H1 (cell line): ENCODE measurements around the gene PRR12. TPM values are rescaled to one million over a fixed set of nuclear protein-coding genes. Genes with fewer than 3 reads are reported as not detected.

Experiments
- CTCF ChIA-PET: fragments of 300-600 bp; sonication (Branson Sonifier 250); formaldehyde crosslinking; loops from one replicate; lab custom pipeline; 2021; ENCODE audit not compliant: partially characterized antibody; lab: Charles Lee
- POLR2A ChIA-PET: fragments of 300-600 bp; sonication (Branson Sonifier 250); formaldehyde crosslinking; loops from one replicate; lab custom pipeline; 2021; ENCODE audit warnings: inconsistent platforms; ENCODE audit not compliant: partially characterized antibody; lab: Charles Lee
- DNase-seq, 2 experiments: peaks; one replicate each; pipeline versions ENCODE4 v3.0.0 to v3.0.0-alpha.2; 2010 to 2022; ENCODE audit warnings: low spot score in 2 of 2, low read depth in 1 of 2, mixed read lengths in 1 of 2
- FAIRE-seq: peaks from 2 replicates; lab custom pipeline; 2011; peaks lifted over from hg19 to GRCh38; lab: Jason Lieb, UNC
- H2AFZ ChIP-seq: 2 replicates; pipeline ENCODE4 v1.8.1; 2012; ENCODE audit warnings: low read length, inconsistent platforms
- H2AK5ac ChIP-seq: 2 replicates; pipeline ENCODE4 v1.6.1; 2013; ENCODE audit warnings: low read depth, low read length
- H2BK120ac ChIP-seq: replicated peaks from 2 replicates; pipeline ENCODE3; 2013; ENCODE audit warnings: low read depth, low read length, inconsistent platforms
- H2BK12ac ChIP-seq: 2 replicates; pipeline ENCODE4 v1.6.1; 2013; ENCODE audit warnings: low read depth, low read length
- H2BK15ac ChIP-seq: 2 replicates; pipeline ENCODE4 v1.6.1; 2013; ENCODE audit warnings: low read length
- H2BK20ac ChIP-seq: 2 replicates; pipeline ENCODE4 v1.6.1; 2013; ENCODE audit warnings: low read length
- H2BK5ac ChIP-seq: 2 replicates; pipeline ENCODE4 v1.6.1; 2013; ENCODE audit warnings: low read depth, low read length
- H3K14ac ChIP-seq: 2 replicates; pipeline ENCODE4 v1.6.1; 2013; ENCODE audit warnings: inconsistent platforms; ENCODE audit not compliant: insufficient read length
- H3K18ac ChIP-seq: 2 replicates; pipeline ENCODE4 v1.6.1; 2013; ENCODE audit warnings: low read length; ENCODE audit errors: extremely low read depth
- H3K23ac ChIP-seq: 2 replicates; pipeline ENCODE4 v1.6.1; 2013; ENCODE audit warnings: inconsistent platforms; ENCODE audit not compliant: insufficient read length
- H3K23me2 ChIP-seq: 2 replicates; pipeline ENCODE4 v1.6.1; 2013; ENCODE audit warnings: low read depth, low read length
- H3K27ac ChIP-seq: 2 replicates; pipeline ENCODE4 v1.6.1; 2011; ENCODE audit warnings: low read depth, low read length, inconsistent platforms
- H3K27me3 ChIP-seq, 4 experiments: replicated peaks in 1 of 4; 1 replicate in 1 of 4; 2 replicates in 3 of 4; pipeline versions ENCODE4 v1.6.1 to v1.8.1; 2011 to 2013; ENCODE audit warnings: low read length in 3 of 4, mild to moderate bottlenecking in 3 of 4, inconsistent platforms in 2 of 4, mixed read lengths in 2 of 4, moderate library complexity in 1 of 4; ENCODE audit not compliant: control insufficient read depth in 3 of 4, insufficient read depth in 3 of 4; ENCODE audit errors: extremely low read depth in 1 of 4
- H3K36me3 ChIP-seq, 4 experiments: 2 replicates each; pipeline versions ENCODE4 v1.6.1 to v1.8.1; 2011 to 2013; ENCODE audit warnings: mild to moderate bottlenecking in 4 of 4, low read length in 3 of 4, moderate library complexity in 2 of 4, control low read depth in 1 of 4, inconsistent platforms in 1 of 4; ENCODE audit not compliant: insufficient read depth in 4 of 4, control insufficient read depth in 2 of 4
- H3K4ac ChIP-seq: replicated peaks from 2 replicates; pipeline ENCODE3; 2013; ENCODE audit warnings: low read length, low read depth, mixed read lengths, inconsistent platforms; ENCODE audit not compliant: insufficient read length
- H3K4me1 ChIP-seq, 4 experiments: replicated peaks in 1 of 4; 1 replicate in 1 of 4; 2 replicates in 3 of 4; pipeline versions ENCODE4 v1.6.1 to v1.8.1; 2011 to 2013; ENCODE audit warnings: low read length in 3 of 4, inconsistent platforms in 2 of 4, mixed read lengths in 1 of 4; ENCODE audit not compliant: insufficient read depth in 4 of 4, control insufficient read depth in 3 of 4
- H3K4me2 ChIP-seq, 2 experiments: 2 replicates each; pipeline versions ENCODE4 v1.6.1 to v1.8.1; 2011 to 2013; ENCODE audit warnings: low read depth in 2 of 2, low read length in 2 of 2, control low read depth in 1 of 2, inconsistent platforms in 1 of 2, mild to moderate bottlenecking in 1 of 2; ENCODE audit not compliant: insufficient read depth in 1 of 2
- H3K4me3 ChIP-seq, 4 experiments: fragments of 200-600, 300-600 bp in 1 of 4; sonication (generic), shearing (Covaris generic), sonication (Bioruptor Twin) in 1 of 4; 2 replicates each; pipeline versions ENCODE4 v1.5.1 to v1.8.1; 2011 to 2016; ENCODE audit warnings: low read length in 4 of 4, low read depth in 3 of 4, control low read depth in 2 of 4, inconsistent platforms in 2 of 4, mild to moderate bottlenecking in 2 of 4, mixed read lengths in 1 of 4, moderate library complexity in 1 of 4; ENCODE audit not compliant: insufficient read depth in 2 of 4; ENCODE audit errors: extremely low read depth in 1 of 4
- H3K56ac ChIP-seq: replicated peaks from 2 replicates; pipeline ENCODE3; 2013; ENCODE audit warnings: low read depth, mild to moderate bottlenecking, mixed read lengths, low read length, inconsistent platforms; ENCODE audit not compliant: insufficient read length
- H3K79me1 ChIP-seq: 2 replicates; pipeline ENCODE4 v1.6.1; 2013; ENCODE audit warnings: low read depth, low read length, control low read depth
- H3K79me2 ChIP-seq, 2 experiments: 2 replicates each; pipeline versions ENCODE4 v1.6.1 to v1.8.1; 2012 to 2013; ENCODE audit warnings: low read length in 2 of 2, mild to moderate bottlenecking in 2 of 2, inconsistent platforms in 1 of 2; ENCODE audit not compliant: insufficient read depth in 2 of 2, control insufficient read depth in 1 of 2
- H3K9ac ChIP-seq, 4 experiments: replicated peaks in 1 of 4; 1 replicate in 1 of 4; 2 replicates in 3 of 4; pipeline versions ENCODE4 v1.6.1 to v1.8.1; 2011 to 2013; ENCODE audit warnings: low read depth in 3 of 4, low read length in 3 of 4, control low read depth in 2 of 4, mild to moderate bottlenecking in 2 of 4, moderate library complexity in 2 of 4, inconsistent platforms in 1 of 4; ENCODE audit errors: extremely low read depth in 1 of 4
- H3K9me3 ChIP-seq, 2 experiments: 2 replicates each; pipeline versions ENCODE4 v1.6.1 to v1.8.1; 2012 to 2013; ENCODE audit warnings: mild to moderate bottlenecking in 2 of 2, moderate library complexity in 2 of 2, control low read depth in 1 of 2, inconsistent platforms in 1 of 2, low read depth in 1 of 2, low read length in 1 of 2, mixed read lengths in 1 of 2; ENCODE audit not compliant: insufficient read depth in 2 of 2
- H4K20me1 ChIP-seq, 2 experiments: replicated peaks in 1 of 2; 2 replicates each; pipeline versions ENCODE3 to v1.8.1; 2011 to 2013; ENCODE audit warnings: inconsistent platforms in 2 of 2, low read length in 2 of 2, mild to moderate bottlenecking in 1 of 2; ENCODE audit not compliant: insufficient read depth in 2 of 2, control insufficient read depth in 1 of 2
- H4K5ac ChIP-seq: 2 replicates; pipeline ENCODE4 v1.6.1; 2013; ENCODE audit warnings: low read length, low read depth, mixed read lengths, inconsistent platforms; ENCODE audit not compliant: insufficient read length
- H4K8ac ChIP-seq: 2 replicates; pipeline ENCODE4 v1.8.0; 2013; ENCODE audit warnings: mild to moderate bottlenecking, moderate library complexity, low read length, inconsistent platforms; ENCODE audit not compliant: insufficient read depth; ENCODE audit errors: extremely low read depth
- H4K91ac ChIP-seq: replicated peaks from 2 replicates; pipeline ENCODE3; 2013; ENCODE audit warnings: low read length, mixed read lengths, inconsistent platforms; ENCODE audit not compliant: insufficient read length
- CBX8 ChIP-seq: fragments of 300-800, 300-1000 bp; sonication (generic); IDR thresholded peaks from 2 replicates; pipeline ENCODE4 v1.7.1; 2016; ENCODE audit warnings: low read depth, low read length, borderline replicate concordance
- WGBS, 2 experiments: shearing (Covaris generic) in 1 of 2; methylation state at CpG; one replicate each; pipeline versions ENCODE4 v1.1.6 to v1.1.7; 2013 to 2015; ENCODE audit warnings: low lambda C conversion rate in 2 of 2, mixed read lengths in 2 of 2, inconsistent platforms in 1 of 2, low coverage in 1 of 2, missing lambda C conversion rate in 1 of 2; ENCODE audit not compliant: insufficient replicate concordance in 2 of 2, insufficient coverage in 1 of 2, insufficient read length in 1 of 2; ENCODE audit errors: extremely low coverage in 1 of 2, missing lambda C conversion rate in 1 of 2; 5-methylcytosine and 5-hydroxymethylcytosine counted together
- polyA plus RNA-seq, 7 experiments: library from polyadenylated mRNA; depleted of rRNA in 3 of 7; stranded (reverse) in 5 of 7; unstranded in 2 of 7; fragments of >200 nt in 5 of 7; fragments of 200-250 nt in 2 of 7; gene quantifications; 1 replicate in 5 of 7; 2 replicates in 1 of 7; 4 replicates in 1 of 7; pipeline versions ENCODE4 v1.2.1 to v1.2.3, GENCODE V29; 2011 to 2013; ENCODE audit warnings: missing spikeins in 2 of 7, mixed read lengths in 2 of 7
- total RNA-seq: library from RNA; stranded (reverse); fragmentation: NEBNext Ultra II Directional; extraction: Animal tissue kit (Norgen Biotek cat#: 25700); gene quantifications from 2 replicates; pipeline ENCODE4 v1.2.1, GENCODE V29; 2021
- TF ChIP-seq, protein P1 (sequence below): IDR thresholded peaks from 2 replicates; pipeline ENCODE4 v1.6.1; 2012; ENCODE audit warnings: inconsistent platforms

PRR12 gene
- total and polyA plus RNA-seq, 2 of the 8 experiments (the other 6 are each of a cell fraction or from before 2014, with no cell fraction given) = 2.5 to 59.4 TPM

DNA sequence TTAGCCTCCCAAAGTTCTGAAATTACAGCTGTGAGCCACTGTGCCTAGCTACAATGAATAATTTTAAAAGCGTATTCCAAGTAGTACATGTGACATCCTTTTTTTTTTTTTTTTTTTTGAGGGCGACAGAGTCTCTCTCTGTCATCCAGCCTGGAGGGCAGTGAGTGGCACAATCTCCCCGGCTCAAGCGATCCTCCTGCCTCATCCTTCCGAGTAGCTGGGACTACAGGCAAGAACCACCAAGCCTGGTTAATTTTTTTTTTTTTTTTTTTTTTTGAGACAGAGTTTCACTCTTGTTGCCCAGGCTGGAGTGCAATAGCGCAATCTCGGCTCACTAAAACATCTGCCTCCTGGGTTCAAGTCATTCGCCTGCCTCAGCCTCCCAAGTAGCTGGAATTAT, 3.8 kb upstream of the PRR12 start:
- Histone ChIP-seq H3K18ac (no peak overlapping the region), H3K56ac (no peak overlapping the region), H3K9ac (no peak overlapping the region), H3K4me2 (no peak overlapping the region), H2BK120ac (no peak overlapping the region), H3K23ac (no peak overlapping the region), H3K14ac (no peak overlapping the region), H3K79me1 (no peaks in the 10 kb centered on the region), H3K4me3 (no peak overlapping the region), H3K36me3 (no peaks in the 10 kb centered on the region), H3K27me3 (no peaks in the 10 kb centered on the region), H4K8ac (no peak overlapping the region), H2AK5ac (no peak overlapping the region), H3K79me2 (peaks cover 0 to 7% of the 10 kb centered on the region in 2 experiments; a peak in 2 of 4 replicates), H2BK15ac (no peak overlapping the region), H3K9me3 (no peaks in the 10 kb centered on the region), H2BK12ac (no peak overlapping the region), H4K5ac (no peak overlapping the region), H2BK20ac (no peak overlapping the region), H2AFZ (no peak overlapping the region), H3K27ac (no peak overlapping the region), H4K91ac (no peak overlapping the region), H4K20me1 (no peaks in the 10 kb centered on the region), H3K4ac (no peak overlapping the region), H3K4me1 (peaks cover 0 to 12% (median 5%) of the 10 kb centered on the region in 4 experiments; a peak in 6 of 7 replicates), H2BK5ac (no peak overlapping the region), H3K23me2 (peaks cover 11% of the 10 kb centered on the region)
- ChIA-PET POLR2A (interaction anchor here (0.6 to 37.8 kb wide), 4 partner anchors 17 to 98 kb away, joined by 3 to 840 read pairs (median 14); partner anchors contain the start of genes RPL13A, RRAS and SCAF1), CTCF (interaction anchor here (0.6 to 2.6 kb wide), 4 partner anchors 17 to 114 kb away, joined by 3 to 13 read pairs (median 3); no protein-coding TSS in a partner anchor)
- no peak for DNase-seq
- no peak for FAIRE-seq
- WGBS, 2 experiments = 87% methylated on average over 6 of the region's 8 CpGs; no CpG with 5 or more reads in 1 of the 2 experiments
- TF ChIP-seq, protein P1, sequence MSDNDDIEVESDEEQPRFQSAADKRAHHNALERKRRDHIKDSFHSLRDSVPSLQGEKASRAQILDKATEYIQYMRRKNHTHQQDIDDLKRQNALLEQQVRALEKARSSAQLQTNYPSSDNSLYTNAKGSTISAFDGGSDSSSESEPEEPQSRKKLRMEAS = no peak
- no peak for TF ChIP-seq CBX8
